Endodermal cell (in vitro differentiated cells): ENCODE data around the gene THSD7A. TPM values are rescaled to one million over a fixed set of nuclear protein-coding genes. Genes with fewer than 3 reads are reported as not detected.
A peak's percentile ranks its signal among the peaks of the same experiment; 100 is the strongest.

Experiments
- DNase-seq: peaks from one replicate; pipeline ENCODE4 v3.0.0-alpha.2; 2017
- H3K27ac ChIP-seq: 2 replicates; pipeline ENCODE4 v1.5.1; 2013; ENCODE audit warnings: mild to moderate bottlenecking, low read depth, low read length, moderate library complexity
- H3K27me3 ChIP-seq: 2 replicates; pipeline ENCODE4 v1.6.1; 2013; ENCODE audit warnings: mild to moderate bottlenecking, low read length, moderate library complexity; ENCODE audit not compliant: insufficient read depth, control insufficient read depth, poor library complexity, severe bottlenecking
- H3K36me3 ChIP-seq: 2 replicates; pipeline ENCODE4 v1.7.0; 2013; ENCODE audit warnings: mild to moderate bottlenecking, low read length, moderate library complexity; ENCODE audit not compliant: control insufficient read depth, insufficient read depth
- H3K4me1 ChIP-seq: one replicate; pipeline ENCODE4 v1.7.0; 2013; ENCODE audit warnings: low read length; ENCODE audit not compliant: control insufficient read depth, insufficient read depth
- H3K4me3 ChIP-seq: 2 replicates; pipeline ENCODE4 v1.5.1; 2013; ENCODE audit warnings: mild to moderate bottlenecking, low read length, moderate library complexity
- H3K9ac ChIP-seq: 2 replicates; pipeline ENCODE4 v1.6.1; 2013; ENCODE audit warnings: mild to moderate bottlenecking, low read length, moderate library complexity; ENCODE audit not compliant: poor library complexity, severe bottlenecking; ENCODE audit errors: extremely low read depth
- H3K9me3 ChIP-seq: 2 replicates; pipeline ENCODE4 v1.6.1; 2013; ENCODE audit warnings: mild to moderate bottlenecking, low read length, moderate library complexity; ENCODE audit not compliant: control insufficient read depth
- H3K27ac Mint-ChIP-seq: 2 replicates; pipeline ENCODE4 v1.8.0; 2020; ENCODE audit warnings: mixed read lengths
- H3K27me3 Mint-ChIP-seq: 2 replicates; pipeline ENCODE4 v1.8.0; 2021; ENCODE audit warnings: mild to moderate bottlenecking, mixed read lengths; ENCODE audit not compliant: insufficient read depth
- H3K36me3 Mint-ChIP-seq: 2 replicates; pipeline ENCODE4 v1.8.0; 2020; ENCODE audit warnings: low read depth, mixed read lengths
- H3K4me1 Mint-ChIP-seq: 2 replicates; pipeline ENCODE4 v1.8.0; 2020; ENCODE audit warnings: mixed read lengths
- H3K4me3 Mint-ChIP-seq: 2 replicates; pipeline ENCODE4 v1.8.0; 2020; ENCODE audit warnings: mild to moderate bottlenecking, moderate library complexity, mixed read lengths
- H3K9me3 Mint-ChIP-seq: 2 replicates; pipeline ENCODE4 v1.8.0; 2020; ENCODE audit warnings: mild to moderate bottlenecking, mixed read lengths
- WGBS, 2 experiments: methylation state at CpG; one replicate each; pipeline versions ENCODE4 v1.1.5 to v1.1.7; 2013; ENCODE audit warnings: missing lambda C conversion rate in 2 of 2, mixed read lengths in 1 of 2; ENCODE audit not compliant: insufficient coverage in 1 of 2, insufficient read length in 1 of 2; 5-methylcytosine and 5-hydroxymethylcytosine counted together
- total RNA-seq, 2 donors: library from RNA; stranded (reverse); fragmentation: NEBNext Ultra II Directional in 1 of 2; extraction: Animal tissue kit (Norgen Biotek cat#: 25700) in 1 of 2; gene quantifications; 2 replicates in 1 of 2; 3 replicates in 1 of 2; pipeline ENCODE4 v1.2.1, GENCODE V29; 2021
- TF ChIP-seq, protein P1 (sequence below): fragments of 200-600 bp; sonication (generic); conservative IDR thresholded peaks from 2 replicates; pipeline ENCODE4 v1.5.0; 2021; ENCODE audit warnings: antibody characterized with exemption, mild to moderate bottlenecking

THSD7A gene
- total RNA-seq, 2 donors from 2014 or later, result 0.73 to 1.3 TPM

DNA sequence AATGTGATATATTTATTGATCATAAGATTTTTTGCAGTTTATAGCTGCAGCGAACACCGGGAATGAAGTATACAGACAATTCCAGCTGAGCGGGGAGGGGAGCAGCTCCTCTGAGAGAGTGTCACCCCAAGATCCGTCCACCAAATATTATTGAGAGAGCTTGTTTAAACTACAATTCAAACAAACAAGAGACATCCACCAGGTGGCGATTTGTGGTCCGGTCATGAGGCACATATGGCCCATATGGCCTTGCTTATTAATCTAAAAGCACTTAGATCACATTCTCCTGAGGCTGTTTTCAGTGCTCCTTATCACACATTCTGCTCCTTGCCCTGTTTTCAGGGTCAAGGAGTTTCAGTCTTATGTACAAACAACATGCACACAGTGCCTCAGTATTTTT is 83.1 kb downstream of the THSD7A start:
- H3K9me3 Mint-ChIP-seq, result peaks cover 3% of the 10 kb centered on the region
- no peaks in the 10 kb centered on the region for H3K9me3 ChIP-seq
- peaks cover 2% of the 10 kb centered on the region for H3K27me3 Mint-ChIP-seq
- no peak overlapping the region for H3K4me3 ChIP-seq
- H3K27ac Mint-ChIP-seq, result no peak overlapping the region
- no peaks in the 10 kb centered on the region for H3K27me3 ChIP-seq
- H3K4me3 Mint-ChIP-seq, result no peak overlapping the region
- TF ChIP-seq, protein P1, sequence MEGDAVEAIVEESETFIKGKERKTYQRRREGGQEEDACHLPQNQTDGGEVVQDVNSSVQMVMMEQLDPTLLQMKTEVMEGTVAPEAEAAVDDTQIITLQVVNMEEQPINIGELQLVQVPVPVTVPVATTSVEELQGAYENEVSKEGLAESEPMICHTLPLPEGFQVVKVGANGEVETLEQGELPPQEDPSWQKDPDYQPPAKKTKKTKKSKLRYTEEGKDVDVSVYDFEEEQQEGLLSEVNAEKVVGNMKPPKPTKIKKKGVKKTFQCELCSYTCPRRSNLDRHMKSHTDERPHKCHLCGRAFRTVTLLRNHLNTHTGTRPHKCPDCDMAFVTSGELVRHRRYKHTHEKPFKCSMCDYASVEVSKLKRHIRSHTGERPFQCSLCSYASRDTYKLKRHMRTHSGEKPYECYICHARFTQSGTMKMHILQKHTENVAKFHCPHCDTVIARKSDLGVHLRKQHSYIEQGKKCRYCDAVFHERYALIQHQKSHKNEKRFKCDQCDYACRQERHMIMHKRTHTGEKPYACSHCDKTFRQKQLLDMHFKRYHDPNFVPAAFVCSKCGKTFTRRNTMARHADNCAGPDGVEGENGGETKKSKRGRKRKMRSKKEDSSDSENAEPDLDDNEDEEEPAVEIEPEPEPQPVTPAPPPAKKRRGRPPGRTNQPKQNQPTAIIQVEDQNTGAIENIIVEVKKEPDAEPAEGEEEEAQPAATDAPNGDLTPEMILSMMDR, result peak; percentile 48
- H3K4me1 ChIP-seq, result no peaks in the 10 kb centered on the region
- peak; percentile 46 for DNase-seq
- H3K36me3 Mint-ChIP-seq, result no peaks in the 10 kb centered on the region
- no peaks in the 10 kb centered on the region for H3K4me1 Mint-ChIP-seq
- WGBS, 2 experiments, result 88 to 92% methylated on average over 2 to 6 of the region's 6 CpGs
- H3K36me3 ChIP-seq, result no peaks in the 10 kb centered on the region
- no peak overlapping the region for H3K27ac ChIP-seq
- no peak overlapping the region for H3K9ac ChIP-seq

DNA sequence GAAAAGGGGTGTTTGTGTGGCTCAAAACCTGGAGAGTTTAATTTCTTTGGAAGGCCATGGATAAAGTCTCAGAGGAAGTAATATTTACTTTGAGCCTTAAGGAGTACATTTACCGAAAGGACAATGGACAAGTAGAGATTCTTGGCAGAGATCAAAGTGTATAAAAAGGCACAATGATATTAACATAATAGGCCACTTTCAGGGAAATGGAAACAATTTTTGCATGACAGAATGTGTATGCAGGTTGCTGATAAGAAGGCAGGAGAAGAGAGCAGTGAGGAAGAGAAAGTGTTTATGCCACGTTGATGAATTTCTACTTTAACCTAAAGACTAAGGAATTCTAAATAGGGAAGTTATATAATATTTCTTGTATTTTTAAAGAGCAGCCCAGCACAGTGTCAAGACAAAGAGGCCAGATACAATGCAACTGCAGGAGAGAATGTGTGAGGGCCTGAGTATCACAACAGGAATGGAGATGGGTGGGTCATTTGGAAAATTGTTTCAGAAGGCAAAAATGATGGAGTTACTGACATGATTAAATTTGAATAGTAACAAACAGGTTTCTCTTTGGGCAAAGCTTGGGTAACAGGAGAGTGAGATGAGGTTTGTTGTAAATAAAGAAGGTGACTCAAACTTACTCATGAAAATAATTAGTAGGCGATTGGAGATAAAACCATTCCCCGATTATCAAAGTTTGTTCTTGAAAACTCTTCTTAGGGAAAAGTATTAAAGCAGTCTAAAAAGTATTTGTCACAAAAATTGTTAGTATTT is 84.1 kb downstream of the THSD7A start:
- peaks cover 3% of the 10 kb centered on the region for H3K9me3 Mint-ChIP-seq
- TF ChIP-seq, protein P1, result no peak
- Histone ChIP-seq H3K27me3 (no peaks in the 10 kb centered on the region), H3K27ac (no peak overlapping the region), H3K4me3 (no peak overlapping the region), H3K4me1 (no peaks in the 10 kb centered on the region), H3K36me3 (no peaks in the 10 kb centered on the region), H3K9me3 (no peaks in the 10 kb centered on the region), H3K9ac (no peak overlapping the region)
- H3K4me1 Mint-ChIP-seq, result no peaks in the 10 kb centered on the region
- DNase-seq, result no peak
- H3K27me3 Mint-ChIP-seq, result peaks cover 2% of the 10 kb centered on the region
- no peak overlapping the region for H3K27ac Mint-ChIP-seq
- H3K4me3 Mint-ChIP-seq, result no peak overlapping the region
- WGBS, 2 experiments, result 83% methylated on average over 4 of the region's 4 CpGs; no CpG with 5 or more reads in 1 of the 2 experiments
- no peaks in the 10 kb centered on the region for H3K36me3 Mint-ChIP-seq

DNA sequence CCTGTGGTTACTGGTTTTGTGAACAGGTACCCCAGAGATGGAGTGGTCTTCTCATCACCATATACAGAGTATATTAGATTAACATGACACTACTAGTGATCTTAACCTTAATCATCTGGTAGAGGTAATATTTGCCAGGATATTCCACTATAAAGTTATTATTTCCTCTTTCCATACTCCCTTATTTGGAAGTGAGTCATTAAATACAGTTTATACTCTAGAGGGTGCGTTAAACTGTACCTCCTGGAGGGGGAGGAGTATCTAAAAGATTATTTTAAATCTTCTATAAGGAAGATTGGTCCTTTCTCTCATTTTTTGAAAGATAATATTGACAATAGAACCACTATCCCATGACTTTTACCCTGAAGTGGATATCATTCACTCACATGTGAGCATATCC is 85.4 kb downstream of the THSD7A start:
- H3K4me3 Mint-ChIP-seq, result no peak overlapping the region
- no peaks in the 10 kb centered on the region for H3K36me3 Mint-ChIP-seq
- DNase-seq, result no peak
- no peaks in the 10 kb centered on the region for H3K4me1 ChIP-seq
- no peak overlapping the region for H3K9ac ChIP-seq
- WGBS, 2 experiments, result no CpG with 5 or more reads among the region's 1 CpG
- H3K27ac ChIP-seq, result no peak overlapping the region
- H3K9me3 Mint-ChIP-seq, result peaks cover 3% of the 10 kb centered on the region
- peaks cover under 1% of the 10 kb centered on the region for H3K27me3 Mint-ChIP-seq
- H3K27me3 ChIP-seq, result no peaks in the 10 kb centered on the region
- H3K36me3 ChIP-seq, result no peaks in the 10 kb centered on the region
- H3K9me3 ChIP-seq, result no peaks in the 10 kb centered on the region
- no peak overlapping the region for H3K4me3 ChIP-seq
- TF ChIP-seq, protein P1, result no peak
- no peak overlapping the region for H3K27ac Mint-ChIP-seq
- H3K4me1 Mint-ChIP-seq, result no peaks in the 10 kb centered on the region
